Psoas muscle (tissue), 8 donors: ENCODE data around the gene LRRC71. TPM values are rescaled to one million over a fixed set of nuclear protein-coding genes. Genes with fewer than 3 reads are reported as not detected.

Experiments
- ATAC-seq, 4 donors: fragments of 200-7000 bp; cut with Tn5 transposase; one replicate each; pipeline ENCODE4 v1.9.1; 2020; ENCODE audit warnings: moderate library complexity in 3 of 4, mild to moderate bottlenecking in 2 of 4
- DNase-seq, 2 donors: peaks; one replicate each; pipeline ENCODE4 v3.0.0-alpha.2; 2020
- H3K27ac ChIP-seq: fragments of 200-600 bp; one replicate; pipeline ENCODE4 v1.8.0; 2022
- H3K27me3 ChIP-seq, 3 donors: fragments of 200-600 bp in 1 of 3; one replicate each; pipeline versions ENCODE4 v1.6.1 to v1.8.0; 2013 to 2022; ENCODE audit warnings: low read length in 2 of 3, mild to moderate bottlenecking in 2 of 3, moderate library complexity in 1 of 3; ENCODE audit not compliant: insufficient read depth in 3 of 3
- H3K36me3 ChIP-seq, 2 donors: fragments of 200-600 bp in 1 of 2; one replicate each; pipeline versions ENCODE4 v1.6.1 to v1.8.0; 2013 to 2022; ENCODE audit warnings: low read depth in 1 of 2, mild to moderate bottlenecking in 1 of 2, moderate library complexity in 1 of 2; ENCODE audit not compliant: insufficient read depth in 1 of 2
- H3K4me1 ChIP-seq: fragments of 200-600 bp; one replicate; pipeline ENCODE4 v1.8.0; 2022
- H3K4me3 ChIP-seq: fragments of 200-600 bp; one replicate; pipeline ENCODE4 v1.8.0; 2022; ENCODE audit warnings: mild to moderate bottlenecking
- H3K9me3 ChIP-seq: fragments of 200-600 bp; one replicate; pipeline ENCODE4 v1.8.0; 2022
- WGBS, 3 donors: extraction: QIAGEN DNeasy Blood & Tissue Kit; methylation state at CpG; one replicate each; pipeline versions ENCODE4 v1.1.6 to v1.1.7; 2013; 5-methylcytosine and 5-hydroxymethylcytosine counted together
- intact Hi-C, 2 donors: fragments of 100-400 bp; cut with DNase I; formaldehyde crosslinking; loops; one replicate each; pipeline versions ENCODE4 v1.11.0 to v1.14.2; 2022
- polyA plus RNA-seq, 3 donors: library from polyadenylated mRNA; stranded (reverse); fragments of 200-250 nt; gene quantifications; one replicate each; pipeline ENCODE4 v1.2.3, GENCODE V29; 2013
- total RNA-seq, 4 donors: library from RNA; stranded (reverse); fragmentation: NEBNext Ultra II Directional in 2 of 4; extraction: Animal tissue kit (Norgen Biotek cat#: 25700) in 2 of 4; gene quantifications; one replicate each; pipeline versions ENCODE4 v1.2.1 to v1.2.4, GENCODE V29; 2021 to 2023
- TF ChIP-seq, protein P1 (sequence below): fragments of 200-600 bp; IDR thresholded peaks from one replicate; pipeline ENCODE4 v1.8.0; 2022; ENCODE audit warnings: antibody characterized with exemption
- donor health status: healthy with polysubstance abuse.
- donor health status: DM: no; HTN: no; CAD: no; lungs with moderate emphysema.
- donor health status: Bipolar disorder and iron deficiency.
- donor health status: healthy.
- donor health status: DM: yes; HTN: yes; CAD: no.
- donor health status: DM: no; HTN: no; CAD: no.
- donor health status: DM: no; HTN: no; CAD: no.
- donor health status: DM: yes; HTN: yes; CAD: no.

The LRRC71 gene
- total and polyA plus RNA-seq, 7 donors = 0.03 TPM; not detected in 5

DNA sequence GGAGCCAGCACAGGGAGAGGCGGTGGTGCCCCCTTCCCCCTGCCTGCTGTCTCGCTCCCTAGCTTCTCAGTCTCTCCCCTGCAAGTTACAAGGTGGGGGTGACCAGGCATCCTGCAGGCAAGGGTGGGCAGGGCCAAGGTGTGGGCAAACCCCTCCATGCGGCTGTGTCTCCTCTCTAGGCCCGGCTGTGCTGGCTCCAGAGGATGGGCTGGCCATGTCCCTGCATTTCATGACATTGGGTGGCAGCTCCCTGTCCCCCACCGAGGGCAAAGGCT, 45.2 kb upstream of the LRRC71 start:
- TF ChIP-seq, protein P1, sequence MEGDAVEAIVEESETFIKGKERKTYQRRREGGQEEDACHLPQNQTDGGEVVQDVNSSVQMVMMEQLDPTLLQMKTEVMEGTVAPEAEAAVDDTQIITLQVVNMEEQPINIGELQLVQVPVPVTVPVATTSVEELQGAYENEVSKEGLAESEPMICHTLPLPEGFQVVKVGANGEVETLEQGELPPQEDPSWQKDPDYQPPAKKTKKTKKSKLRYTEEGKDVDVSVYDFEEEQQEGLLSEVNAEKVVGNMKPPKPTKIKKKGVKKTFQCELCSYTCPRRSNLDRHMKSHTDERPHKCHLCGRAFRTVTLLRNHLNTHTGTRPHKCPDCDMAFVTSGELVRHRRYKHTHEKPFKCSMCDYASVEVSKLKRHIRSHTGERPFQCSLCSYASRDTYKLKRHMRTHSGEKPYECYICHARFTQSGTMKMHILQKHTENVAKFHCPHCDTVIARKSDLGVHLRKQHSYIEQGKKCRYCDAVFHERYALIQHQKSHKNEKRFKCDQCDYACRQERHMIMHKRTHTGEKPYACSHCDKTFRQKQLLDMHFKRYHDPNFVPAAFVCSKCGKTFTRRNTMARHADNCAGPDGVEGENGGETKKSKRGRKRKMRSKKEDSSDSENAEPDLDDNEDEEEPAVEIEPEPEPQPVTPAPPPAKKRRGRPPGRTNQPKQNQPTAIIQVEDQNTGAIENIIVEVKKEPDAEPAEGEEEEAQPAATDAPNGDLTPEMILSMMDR = no peak
- H3K36me3 ChIP-seq = no peaks in the 10 kb centered on the region
- no peak overlapping the region for H3K4me3 ChIP-seq
- ATAC-seq = no peak
- intact Hi-C loops = no loop called here
- no peaks in the 10 kb centered on the region for H3K9me3 ChIP-seq
- DNase-seq = peak in 1 of 2 donors; percentile 36
- H3K27ac ChIP-seq = no peak overlapping the region
- 59 to 75% (median 61%) methylated on average over 3 to 5 of the region's 5 CpGs for WGBS, 3 donors
- no peaks in the 10 kb centered on the region for H3K4me1 ChIP-seq
- peaks cover 0 to under 1% (median 0%) of the 10 kb centered on the region in 3 donors for H3K27me3 ChIP-seq

DNA sequence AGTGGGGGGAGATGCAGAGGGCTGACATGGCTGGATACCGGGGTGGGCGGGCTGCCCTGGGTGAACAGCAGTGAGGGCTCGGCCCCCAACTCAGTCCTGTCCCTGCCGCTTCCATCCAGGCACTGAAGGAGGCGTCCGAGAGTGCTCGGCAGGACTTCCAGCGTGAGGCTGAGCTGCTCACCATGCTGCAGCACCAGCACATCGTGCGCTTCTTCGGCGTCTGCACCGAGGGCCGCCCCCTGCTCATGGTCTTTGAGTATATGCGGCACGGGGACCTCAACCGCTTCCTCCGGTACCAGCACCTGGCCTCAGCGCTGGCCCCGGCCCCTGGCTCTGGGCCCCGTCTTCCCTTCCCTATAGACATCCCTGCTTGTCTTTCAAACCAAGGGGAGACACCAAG, 44.2 kb upstream of the LRRC71 start:
- H3K4me3 ChIP-seq = no peak overlapping the region
- DNase-seq (peak in 1 of 2 donors; percentile 42), ATAC-seq (no peak)
- intact Hi-C loops = no loop called here
- 50 to 55% (median 51%) methylated on average over 21 of the region's 21 CpGs for WGBS, 3 donors
- H3K27me3 ChIP-seq = peaks cover 0 to 5% (median 0%) of the 10 kb centered on the region in 3 donors
- no peaks in the 10 kb centered on the region for H3K9me3 ChIP-seq
- TF ChIP-seq, protein P1 = no peak
- H3K4me1 ChIP-seq = no peaks in the 10 kb centered on the region
- H3K27ac ChIP-seq = no peak overlapping the region
- H3K36me3 ChIP-seq = no peaks in the 10 kb centered on the region

DNA sequence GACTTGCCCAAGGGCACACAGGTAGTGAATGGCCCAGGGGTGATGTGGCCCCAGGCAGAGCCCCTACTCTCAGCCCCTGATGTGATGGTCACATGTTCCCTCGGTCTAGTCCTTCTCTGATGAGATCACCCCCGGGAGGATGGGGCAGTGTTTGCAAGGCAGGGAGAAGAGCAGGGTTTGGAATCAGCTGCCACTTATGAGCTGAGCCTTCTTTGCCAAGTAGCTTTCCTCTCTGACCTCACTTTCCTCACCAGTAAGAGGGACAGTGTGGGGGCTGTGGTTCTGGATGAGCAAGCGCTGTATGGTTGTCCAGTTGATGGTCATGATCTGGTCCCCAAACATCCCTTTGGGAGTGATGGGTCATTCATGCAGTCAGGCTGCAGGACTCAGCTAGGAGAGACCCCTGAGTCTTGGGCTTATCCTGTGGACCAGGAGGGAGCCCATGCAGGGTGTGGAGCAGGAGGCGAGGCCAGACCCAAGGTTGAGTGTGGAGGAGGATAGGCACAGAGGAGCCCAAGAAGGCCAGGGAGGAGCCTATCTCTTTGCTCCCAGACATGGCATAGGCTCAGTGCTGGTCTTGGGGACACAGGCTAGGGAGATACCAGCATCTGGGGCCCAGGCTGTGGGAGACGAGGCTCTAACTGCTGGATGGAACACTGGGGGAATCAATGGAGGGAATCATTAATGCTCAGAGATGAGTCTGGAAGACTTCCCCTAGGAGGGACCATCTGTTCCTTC, 42.8 kb upstream of the LRRC71 start:
- H3K36me3 ChIP-seq = no peaks in the 10 kb centered on the region
- no peaks in the 10 kb centered on the region for H3K9me3 ChIP-seq
- DNase-seq = peak in 1 of 2 donors; percentile 24
- ATAC-seq = no peak
- TF ChIP-seq, protein P1 = no peak
- peaks cover 0 to 5% (median 0%) of the 10 kb centered on the region in 3 donors for H3K27me3 ChIP-seq
- intact Hi-C loops = no loop called here
- WGBS, 3 donors = 70 to 79% (median 76%) methylated on average over 5 of the region's 5 CpGs
- no peak overlapping the region for H3K4me3 ChIP-seq
- H3K27ac ChIP-seq = no peak overlapping the region
- H3K4me1 ChIP-seq = no peaks in the 10 kb centered on the region

DNA sequence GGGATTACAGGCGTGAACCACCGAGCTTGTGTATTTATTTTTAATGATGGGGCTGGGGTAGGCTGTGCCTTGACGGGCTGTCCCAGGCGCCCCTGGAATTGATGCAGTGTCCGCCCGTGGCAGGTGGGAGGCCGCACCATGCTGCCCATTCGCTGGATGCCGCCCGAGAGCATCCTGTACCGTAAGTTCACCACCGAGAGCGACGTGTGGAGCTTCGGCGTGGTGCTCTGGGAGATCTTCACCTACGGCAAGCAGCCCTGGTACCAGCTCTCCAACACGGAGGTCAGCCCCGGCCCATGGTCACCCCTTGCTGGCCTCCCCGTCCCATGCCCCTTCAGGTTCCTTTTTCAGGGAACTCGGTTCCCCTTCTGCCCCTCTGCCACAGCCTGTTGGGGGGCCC, 40.6 kb upstream of the LRRC71 start:
- Histone ChIP-seq H3K4me3 (no peak overlapping the region), H3K4me1 (no peaks in the 10 kb centered on the region), H3K27ac (no peak overlapping the region), H3K9me3 (no peaks in the 10 kb centered on the region), H3K36me3 (no peaks in the 10 kb centered on the region), H3K27me3 (peaks cover 0 to 5% (median 0%) of the 10 kb centered on the region in 3 donors)
- DNase-seq = no peak
- 88 to 89% (median 89%) methylated on average over 21 of the region's 21 CpGs for WGBS, 3 donors
- intact Hi-C loops = loop anchor here (10.0 kb wide), 2 partner anchors 165 to 185 kb away; no protein-coding TSS in a partner anchor
- no peak for ATAC-seq
- TF ChIP-seq, protein P1 = no peak

DNA sequence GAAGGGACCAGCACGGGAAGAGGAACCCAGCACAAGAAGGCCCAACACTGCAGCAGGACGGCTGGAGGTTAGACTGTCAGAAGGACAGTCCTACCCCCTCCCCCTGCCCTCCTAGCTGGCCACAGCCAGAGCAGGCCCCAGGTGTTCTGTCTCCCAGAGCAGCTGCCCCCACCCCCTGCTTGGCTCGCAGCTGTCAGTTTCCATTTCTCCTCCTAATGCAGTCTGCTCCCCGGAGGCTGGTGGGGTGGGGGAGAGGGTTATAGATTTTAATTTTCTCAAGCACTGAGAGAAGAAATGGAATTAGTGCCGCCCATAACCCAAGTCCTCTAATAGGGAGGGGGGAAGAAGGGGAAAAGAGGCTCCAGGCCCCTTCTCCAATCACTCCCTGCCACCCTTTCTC, 40.0 kb upstream of the LRRC71 start:
- TF ChIP-seq, protein P1 = no peak

More for the DNA sequence above, 40.0 kb upstream of the LRRC71 start:
- DNase-seq = no peak
- Histone ChIP-seq H3K27me3 (peaks cover 0 to 5% (median 0%) of the 10 kb centered on the region in 3 donors), H3K9me3 (no peaks in the 10 kb centered on the region), H3K4me3 (no peak overlapping the region), H3K36me3 (no peaks in the 10 kb centered on the region), H3K4me1 (no peaks in the 10 kb centered on the region), H3K27ac (no peak overlapping the region)
- no peak for ATAC-seq
- intact Hi-C loops = loop anchor here (10.0 kb wide), 2 partner anchors 166 to 186 kb away; no protein-coding TSS in a partner anchor
- WGBS, 3 donors = 58 to 65% (median 61%) methylated on average over 5 of the region's 5 CpGs
